ENCODE data around the gene RALB. TPM values are rescaled to one million over a fixed set of nuclear protein-coding genes. Genes with fewer than 3 reads are reported as not detected.

RALB gene
- total RNA-seq, 1 donor from 2014 or later: 45.8 TPM

DNA sequence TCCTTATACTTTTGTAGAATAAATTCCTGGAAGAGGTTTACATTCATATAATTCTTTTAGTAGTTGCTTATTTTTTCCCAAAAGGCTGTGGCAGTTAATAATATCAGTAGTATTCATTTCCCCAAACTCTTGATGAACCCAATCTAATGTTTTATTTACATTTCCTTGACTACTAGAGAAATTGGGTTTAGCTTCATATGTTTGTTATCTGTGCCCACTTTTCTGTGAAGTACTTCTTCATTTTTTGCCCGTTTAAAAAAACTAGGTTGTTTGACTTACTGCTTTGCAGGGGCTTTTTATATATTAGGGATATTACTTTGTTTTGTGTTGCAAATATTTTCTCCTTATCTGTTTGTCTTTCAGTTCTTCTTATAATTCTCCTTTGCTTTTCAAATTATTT, 17.2 kb downstream of the RALB start:
- Histone ChIP-seq H3K9me3 (replicated peaks) (no peaks in the 10 kb centered on the region), H3K36me3 (peaks cover 3% of the 10 kb centered on the region), H3K27me3 (ENCODE audit: low read depth) (no peaks in the 10 kb centered on the region), H3K27ac (replicated peaks) (no peak overlapping the region), H3K4me3 (no peak overlapping the region), H3K4me1 (peaks cover 42% of the 10 kb centered on the region)
- intact Hi-C loops (cut with micrococcal nuclease): no loop called here
- no peak for DNase-seq
- TF ChIP-seq CTCF (IDR thresholded peaks at IDR 0.05; ENCODE audit: borderline replicate concordance): no peak

DNA sequence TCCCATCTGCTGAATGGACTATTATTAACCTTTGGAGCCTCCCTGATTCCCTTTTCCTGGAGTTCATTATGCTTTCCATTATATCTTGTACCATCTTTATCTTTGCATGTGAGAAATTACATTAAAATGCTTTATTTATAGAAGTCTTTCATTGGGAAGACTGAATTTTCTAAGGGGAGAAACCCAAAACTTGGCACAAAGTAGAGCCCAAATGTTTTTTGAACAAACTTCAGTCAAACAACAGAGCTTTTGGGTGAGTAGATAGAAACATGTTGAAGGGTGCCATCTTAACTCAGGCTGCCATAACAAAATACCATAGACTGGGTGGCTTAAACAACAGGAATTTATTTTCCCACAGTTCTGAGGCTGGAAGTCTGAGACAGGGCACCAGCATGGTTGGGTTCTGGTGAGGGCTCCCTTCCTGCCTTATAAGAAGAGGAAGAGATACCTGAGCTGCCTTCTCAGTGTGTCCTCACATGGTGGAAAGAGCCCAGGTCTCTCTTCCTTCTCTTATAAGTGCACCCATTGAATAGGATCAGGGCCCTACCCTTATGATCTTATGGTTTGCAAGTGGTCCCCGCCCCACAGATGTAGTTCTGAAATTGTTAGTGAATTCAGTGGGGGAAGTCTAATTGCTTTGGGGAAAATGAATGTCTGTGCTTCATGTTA, 19.2 kb downstream of the RALB start:
- no peak for DNase-seq
- no peak for TF ChIP-seq CTCF (IDR thresholded peaks at IDR 0.05; ENCODE audit: borderline replicate concordance)
- Histone ChIP-seq H3K27ac (replicated peaks) (no peak overlapping the region), H3K4me3 (no peak overlapping the region), H3K9me3 (replicated peaks) (no peaks in the 10 kb centered on the region), H3K4me1 (peaks cover 36% of the 10 kb centered on the region), H3K36me3 (peaks cover 3% of the 10 kb centered on the region), H3K27me3 (ENCODE audit: low read depth) (no peaks in the 10 kb centered on the region)
- intact Hi-C loops (cut with micrococcal nuclease): no loop called here

GRCh38 chr2:120272763-120273481, 20.3 kb downstream of the RALB start:
- no peak for TF ChIP-seq CTCF (IDR thresholded peaks at IDR 0.05; ENCODE audit: borderline replicate concordance)
- H3K36me3 ChIP-seq: peaks cover 3% of the 10 kb centered on the region
- no peak overlapping the region for H3K4me3 ChIP-seq
- no peak overlapping the region for H3K27ac ChIP-seq (replicated peaks)
- H3K9me3 ChIP-seq (replicated peaks): no peaks in the 10 kb centered on the region
- intact Hi-C loops (cut with micrococcal nuclease): no loop called here
- no peaks in the 10 kb centered on the region for H3K27me3 ChIP-seq (ENCODE audit: low read depth)
- no peak for DNase-seq
- peaks cover 33% of the 10 kb centered on the region for H3K4me1 ChIP-seq

DNA sequence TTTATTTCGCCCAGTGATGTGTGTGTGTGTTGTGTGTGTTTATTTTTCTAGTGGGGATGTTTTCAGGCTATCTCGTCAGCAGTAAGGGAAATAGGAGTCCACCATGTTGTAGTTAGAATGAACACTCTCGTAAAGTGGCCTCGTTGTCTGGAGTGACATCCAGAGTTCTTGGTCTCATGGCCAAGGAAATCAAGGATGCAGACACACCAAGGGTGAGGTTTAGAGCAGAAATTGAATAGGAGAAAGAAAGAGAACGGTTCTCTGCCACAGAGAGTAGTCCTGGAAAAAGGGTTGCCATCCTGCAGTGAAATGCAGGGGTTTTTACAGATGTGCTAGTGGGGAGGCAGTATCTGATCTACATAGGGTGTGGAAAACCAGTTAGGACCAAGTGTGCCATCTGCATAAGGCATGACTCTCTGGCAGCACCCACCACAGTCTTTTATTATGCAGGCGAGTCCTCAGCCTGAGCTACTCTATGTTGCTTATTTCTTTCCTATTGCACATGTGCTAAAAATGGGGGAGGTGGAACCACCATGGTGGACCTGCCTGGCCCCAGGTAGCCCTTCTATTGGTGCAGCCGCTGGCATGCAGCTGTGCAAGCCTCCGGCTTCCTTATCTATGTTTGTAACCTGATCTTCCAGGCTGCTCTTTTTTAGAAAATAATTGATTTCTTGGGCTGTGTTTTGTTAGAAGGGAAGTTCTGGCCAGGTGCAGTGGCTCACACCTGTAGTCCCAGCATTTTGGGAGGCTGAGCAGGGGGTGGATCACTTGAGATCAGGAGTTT, 23.2 kb downstream of the RALB start:
- Histone ChIP-seq H3K4me3 (no peak overlapping the region), H3K36me3 (peaks cover 19% of the 10 kb centered on the region), H3K27me3 (ENCODE audit: low read depth) (no peaks in the 10 kb centered on the region), H3K27ac (replicated peaks) (no peak overlapping the region), H3K4me1 (peaks cover 9% of the 10 kb centered on the region), H3K9me3 (replicated peaks) (no peaks in the 10 kb centered on the region)
- no peak for TF ChIP-seq CTCF (IDR thresholded peaks at IDR 0.05; ENCODE audit: borderline replicate concordance)
- DNase-seq: no peak
- intact Hi-C loops (cut with micrococcal nuclease): no loop called here

DNA sequence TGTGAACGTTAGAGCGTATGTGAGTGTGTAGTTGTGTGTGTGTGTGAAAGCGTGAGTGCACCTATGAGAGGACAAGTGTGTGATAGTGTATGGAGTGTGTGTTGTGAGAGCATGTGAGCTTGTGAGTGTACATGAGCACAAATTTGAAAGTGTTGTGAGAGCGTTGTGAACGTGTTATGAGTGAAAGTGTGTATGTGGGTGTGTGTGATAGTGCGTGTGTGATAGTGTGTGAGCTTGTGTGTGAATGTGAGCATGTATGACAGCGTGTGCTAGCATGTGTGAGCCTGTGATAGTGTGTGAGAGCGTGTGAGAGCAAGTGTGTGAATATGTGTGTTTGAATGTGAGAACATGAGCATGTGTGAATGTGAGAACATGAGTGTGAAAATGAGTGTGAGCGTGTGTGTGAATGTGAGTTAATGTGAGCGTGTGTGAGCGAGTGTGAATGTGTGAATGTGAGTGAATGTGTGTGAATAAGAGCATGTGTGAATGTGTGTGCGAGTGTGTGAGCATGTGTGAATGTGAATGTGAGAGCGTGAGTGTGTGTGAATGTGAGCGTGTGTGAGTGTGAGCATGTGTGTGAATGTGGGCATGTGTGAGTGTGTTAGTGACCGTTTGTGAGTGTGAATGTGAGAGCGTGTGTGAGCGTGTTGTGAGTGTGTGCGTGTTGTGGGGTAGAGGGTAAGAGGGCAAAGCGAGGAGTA, 25.0 kb downstream of the RALB start:
- peaks cover 3% of the 10 kb centered on the region for H3K4me1 ChIP-seq
- intact Hi-C loops (cut with micrococcal nuclease): no loop called here
- H3K9me3 ChIP-seq (replicated peaks): no peaks in the 10 kb centered on the region
- no peak overlapping the region for H3K4me3 ChIP-seq
- no peak for TF ChIP-seq CTCF (IDR thresholded peaks at IDR 0.05; ENCODE audit: borderline replicate concordance)
- H3K27ac ChIP-seq (replicated peaks): no peak overlapping the region
- no peaks in the 10 kb centered on the region for H3K27me3 ChIP-seq (ENCODE audit: low read depth)
- no peak for DNase-seq
- H3K36me3 ChIP-seq: peaks cover 27% of the 10 kb centered on the region

Data from left ventricle myocardium inferior (tissue), 1 donor.